Smooth muscle cell of the brain vasculature (primary cell): Measurements from ENCODE around the gene CAPN15.

ENCODE experiments used
- DNase-seq: peaks from one replicate; pipeline ENCODE4 v3.0.0-alpha.2; 2012; ENCODE audit warnings: low read depth, low spot score

Gene CAPN15

DNA sequence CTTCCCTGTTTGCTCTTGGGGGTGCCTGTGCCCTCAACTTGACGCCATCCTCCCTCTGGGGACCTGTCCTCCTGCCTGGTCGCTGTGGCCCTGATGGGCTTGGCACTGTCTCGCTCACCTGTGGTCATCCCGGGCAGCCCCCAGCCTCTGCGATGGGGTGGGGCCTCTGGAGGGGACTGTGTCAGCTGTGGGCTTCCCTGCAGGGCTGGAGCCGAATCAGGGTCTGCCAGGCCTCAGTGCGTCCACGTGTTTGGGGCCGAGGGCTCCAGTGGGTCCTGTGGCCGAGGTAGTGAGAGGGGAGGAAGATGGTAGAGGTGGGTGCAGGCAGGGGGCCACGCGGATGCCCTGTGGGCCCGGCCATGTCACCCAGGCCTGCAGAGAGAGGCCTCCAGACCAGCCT lies 50.3 kb downstream of the CAPN15 start:
- DNase-seq: no peak

DNA sequence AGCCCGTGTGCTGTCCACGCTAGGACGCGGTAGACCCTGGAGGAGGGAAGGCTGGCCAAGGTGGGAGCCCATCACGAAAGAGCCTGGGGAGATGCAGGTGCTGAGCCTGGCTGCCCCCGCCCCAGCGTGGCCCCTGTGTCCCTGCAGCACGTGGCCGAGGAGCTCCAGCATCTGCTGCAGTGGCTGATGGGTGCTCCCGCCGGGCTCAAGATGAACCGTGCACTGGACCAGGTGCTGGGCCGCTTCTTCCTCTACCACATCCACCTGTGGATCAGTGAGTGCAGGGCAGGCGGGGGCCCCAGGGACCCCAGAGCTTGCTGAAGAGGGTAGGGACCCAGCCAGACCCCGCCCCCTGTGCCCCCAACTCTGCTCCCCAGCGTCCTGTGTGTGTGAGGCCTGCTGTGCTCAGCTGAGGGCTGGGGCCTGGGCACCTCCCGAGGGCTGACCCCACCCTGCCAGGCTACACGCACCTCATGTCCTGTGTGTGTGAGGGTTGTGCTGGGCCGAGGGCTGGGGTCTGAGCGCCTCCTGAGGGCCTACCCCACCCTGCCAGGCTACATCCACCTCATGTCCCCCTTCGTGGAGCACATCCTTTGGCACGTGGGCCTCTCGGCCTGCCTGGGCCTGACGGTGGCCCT lies 50.8 kb downstream of the CAPN15 start:
- no peak for DNase-seq

DNA sequence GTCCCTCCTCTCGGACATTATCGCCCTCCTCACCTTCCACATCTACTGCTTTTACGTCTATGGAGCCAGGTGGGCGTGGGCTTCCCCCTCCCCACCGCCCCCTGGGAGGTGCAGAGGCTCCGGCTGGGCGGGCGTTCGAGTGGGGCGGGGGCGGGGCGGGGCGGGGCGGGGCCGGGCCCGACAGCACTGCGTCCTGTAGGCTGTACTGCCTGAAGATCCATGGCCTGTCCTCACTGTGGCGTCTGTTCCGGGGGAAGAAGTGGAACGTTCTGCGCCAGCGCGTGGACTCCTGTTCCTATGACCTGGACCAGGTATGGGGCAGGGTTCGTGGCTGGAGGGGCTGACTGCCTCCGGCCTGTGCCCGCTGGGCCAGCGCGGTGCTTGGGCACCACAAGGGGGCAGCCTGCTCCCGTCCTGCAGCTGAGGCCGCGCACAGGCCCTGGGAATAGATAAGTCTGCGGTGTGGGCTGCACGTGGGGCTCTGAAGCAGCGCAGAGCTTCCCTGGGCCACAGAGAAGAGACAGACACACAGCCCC lies 51.4 kb downstream of the CAPN15 start:
- DNase-seq: no peak

DNA sequence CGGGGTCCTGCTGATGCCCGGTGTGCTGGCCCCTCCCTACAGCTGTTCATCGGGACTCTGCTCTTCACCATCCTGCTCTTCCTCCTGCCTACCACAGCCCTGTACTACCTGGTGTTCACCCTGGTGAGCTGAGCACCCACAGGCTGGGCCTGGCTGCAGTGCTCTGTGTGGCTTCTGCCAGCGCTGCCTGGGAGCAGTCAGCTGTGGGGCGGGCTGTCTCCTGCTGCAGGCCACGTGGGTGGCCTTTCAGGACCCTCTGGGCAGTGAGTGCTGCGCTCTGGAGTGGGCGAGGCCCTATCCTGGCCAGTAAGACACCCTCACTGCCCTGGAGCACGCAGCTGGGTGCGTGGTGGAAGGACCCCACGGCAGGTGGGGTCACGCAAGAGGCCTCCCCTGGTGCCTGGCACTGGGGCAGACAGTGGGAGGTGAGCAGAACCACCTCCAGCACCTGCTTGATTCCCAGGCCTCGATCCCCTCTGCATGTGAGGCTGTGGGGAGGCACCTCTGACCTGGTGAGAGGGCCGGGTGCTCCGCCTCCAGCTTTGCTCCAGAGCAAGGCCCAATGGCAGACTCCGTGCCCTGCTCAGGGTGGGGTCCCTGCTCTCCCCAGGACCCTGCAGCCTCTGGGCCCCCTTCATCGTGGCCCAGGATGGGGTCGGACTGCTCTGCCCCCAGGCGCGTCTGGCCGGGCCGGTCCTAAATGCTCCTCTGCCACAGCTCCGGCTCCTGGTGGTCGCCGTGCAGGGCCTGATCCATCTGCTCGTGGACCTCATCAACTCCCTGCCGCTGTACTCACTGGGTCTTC lies 52.8 kb downstream of the CAPN15 start:
- no peak for DNase-seq

DNA sequence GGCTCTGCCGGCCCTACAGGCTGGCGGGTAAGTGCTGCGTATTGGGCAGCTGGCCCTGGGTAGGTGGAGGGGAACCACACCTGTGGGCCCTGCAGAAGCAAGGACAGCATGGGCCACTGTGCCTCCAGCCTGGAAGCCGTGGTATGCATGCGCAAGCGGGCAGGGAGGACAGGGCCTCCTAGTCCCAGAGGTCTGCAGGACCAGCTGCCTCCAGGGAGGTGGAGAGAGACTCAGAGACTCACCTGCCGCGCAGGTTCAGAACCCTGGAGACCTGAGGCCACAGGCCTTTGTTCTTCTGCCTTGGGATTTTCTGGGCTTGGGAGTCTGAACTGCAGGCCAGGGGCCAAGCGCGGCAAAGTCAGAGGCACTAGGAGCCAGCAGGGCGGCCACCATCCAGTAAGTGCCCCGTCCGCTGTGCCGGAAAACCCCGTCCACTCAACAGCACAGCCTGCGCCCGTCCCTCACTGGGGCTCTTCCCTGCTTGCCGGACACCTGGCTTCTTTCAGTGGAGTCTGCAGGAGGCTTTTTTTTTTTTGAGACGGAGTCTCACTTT lies 53.5 kb downstream of the CAPN15 start:
- DNase-seq: no peak

DNA sequence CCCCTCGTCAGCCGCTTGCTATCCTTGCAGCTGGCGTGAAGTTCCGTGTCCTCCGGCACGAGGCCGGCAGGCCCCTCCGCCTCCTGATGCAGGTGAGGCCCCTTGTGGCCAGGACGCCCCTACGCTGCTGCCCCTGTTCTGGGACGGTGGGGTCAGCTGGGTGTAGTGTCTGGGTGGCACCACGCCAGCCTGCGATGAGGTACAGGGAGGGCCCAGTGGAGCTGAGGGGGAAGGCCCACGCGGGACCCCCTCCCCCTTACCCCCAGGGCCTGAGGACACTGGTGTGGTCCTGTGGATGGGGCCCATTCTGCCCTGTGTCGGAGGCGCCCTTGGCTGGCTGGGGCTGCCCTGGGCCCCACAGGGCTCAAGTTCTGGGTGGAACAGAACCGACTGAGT lies 54.7 kb downstream of the CAPN15 start:
- no peak for DNase-seq

DNA sequence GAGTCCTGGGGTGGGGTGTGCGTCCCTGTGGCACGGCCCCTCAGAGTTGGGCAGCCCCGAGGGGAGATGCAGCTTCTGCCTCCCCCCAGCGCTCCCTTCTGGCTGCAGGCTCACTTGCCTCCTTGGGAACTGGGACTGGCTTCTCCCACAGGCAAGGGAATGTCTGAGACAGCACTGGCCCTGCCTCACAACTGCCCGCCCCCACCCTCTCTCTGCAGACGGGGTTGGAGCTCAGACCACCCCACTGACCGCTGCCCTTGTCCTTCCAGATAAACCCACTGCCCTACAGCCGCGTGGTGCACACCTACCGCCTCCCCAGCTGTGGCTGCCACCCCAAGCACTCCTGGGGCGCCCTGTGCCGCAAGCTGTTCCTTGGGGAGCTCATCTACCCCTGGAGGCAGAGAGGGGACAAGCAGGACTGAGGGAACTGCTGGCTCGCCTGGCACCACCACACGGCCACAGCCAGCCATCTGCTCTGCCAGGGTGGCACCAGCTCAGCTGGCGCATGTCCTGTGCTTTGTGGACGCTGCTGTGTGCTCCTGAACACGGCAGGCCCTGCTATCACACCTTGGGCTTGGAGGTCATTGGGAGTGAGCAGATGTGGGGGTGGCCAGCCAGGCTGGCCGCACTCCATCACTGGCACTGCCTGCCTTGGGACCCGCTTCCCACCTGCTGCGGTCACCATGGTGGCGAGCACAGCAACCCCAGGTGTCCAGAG lies 55.3 kb downstream of the CAPN15 start:
- DNase-seq: no peak

DNA sequence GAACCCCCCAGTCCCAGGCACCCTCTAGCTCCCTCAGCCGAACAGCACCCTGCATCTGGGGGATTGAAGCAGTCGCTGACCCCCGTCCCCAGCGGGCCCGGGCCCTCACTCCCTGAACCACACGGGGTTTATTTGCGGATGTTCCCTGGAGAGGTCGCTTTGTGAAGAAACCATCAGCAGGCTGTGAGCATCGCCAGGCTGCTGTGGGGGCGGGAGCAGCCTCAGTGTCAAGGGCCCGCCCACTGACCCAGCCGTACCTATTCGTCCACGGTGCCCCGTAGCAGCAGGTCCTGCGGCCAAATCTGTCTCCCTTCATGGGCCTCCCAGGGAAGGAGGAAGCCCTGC lies 55.9 kb downstream of the CAPN15 start:
- DNase-seq: no peak

DNA sequence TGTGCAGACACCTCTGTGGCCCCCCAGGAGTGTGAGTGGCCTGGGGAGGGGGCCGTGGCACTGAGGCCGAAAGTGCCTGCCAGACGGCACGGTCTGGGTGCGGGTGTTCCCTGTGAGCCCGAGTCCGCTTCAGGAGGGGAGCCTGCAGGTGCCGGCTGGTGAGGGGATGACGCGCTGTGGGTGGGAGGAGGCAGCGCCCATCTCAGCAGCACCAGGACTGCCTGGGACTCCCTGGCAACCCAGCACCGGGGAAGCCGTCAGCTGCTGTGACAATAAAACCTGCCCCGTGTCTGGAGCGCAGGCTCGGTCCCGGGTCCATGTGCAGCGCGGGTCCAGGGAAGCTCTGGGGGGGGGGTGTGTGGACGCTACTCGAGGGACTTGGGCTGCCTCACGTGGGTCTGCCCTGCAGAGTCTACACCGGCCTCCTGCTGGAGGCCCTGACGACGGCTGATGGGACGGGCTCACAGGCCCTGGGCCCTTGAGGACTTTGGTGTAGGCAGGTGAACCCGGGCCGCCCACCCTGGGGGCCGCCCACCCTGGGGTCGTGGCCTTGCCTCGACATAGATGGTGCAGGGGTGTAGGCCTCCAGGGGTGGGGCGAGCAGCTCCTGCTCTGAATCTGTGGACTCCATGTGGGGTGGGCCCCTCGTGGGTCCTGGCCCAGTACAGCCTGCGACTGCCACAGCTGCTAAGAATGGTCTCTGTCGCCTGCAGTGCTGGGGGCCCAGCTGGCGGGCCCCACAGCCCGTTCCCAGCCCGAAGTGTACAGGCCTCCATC lies 56.5 kb downstream of the CAPN15 start:
- DNase-seq: no peak

DNA sequence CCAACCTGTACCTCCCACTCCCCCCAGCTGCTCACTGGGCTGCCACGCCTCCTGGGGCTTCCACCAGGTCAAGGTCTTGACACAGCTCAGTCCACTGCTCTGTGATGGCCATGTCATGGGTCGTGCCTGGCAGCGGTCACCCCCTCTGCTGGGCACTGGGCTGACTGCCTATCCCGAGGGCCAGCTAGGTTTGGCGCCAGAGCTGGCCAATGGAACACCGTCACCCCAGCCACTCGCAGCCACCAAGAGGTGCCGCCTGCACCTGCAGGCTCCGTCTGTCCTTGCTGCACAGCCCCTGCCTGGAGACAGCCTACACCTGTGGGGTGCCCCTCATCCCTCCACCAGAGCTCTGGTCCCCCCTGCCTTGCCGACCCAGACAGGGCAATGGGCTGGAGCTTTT lies 57.8 kb downstream of the CAPN15 start:
- no peak for DNase-seq

DNA sequence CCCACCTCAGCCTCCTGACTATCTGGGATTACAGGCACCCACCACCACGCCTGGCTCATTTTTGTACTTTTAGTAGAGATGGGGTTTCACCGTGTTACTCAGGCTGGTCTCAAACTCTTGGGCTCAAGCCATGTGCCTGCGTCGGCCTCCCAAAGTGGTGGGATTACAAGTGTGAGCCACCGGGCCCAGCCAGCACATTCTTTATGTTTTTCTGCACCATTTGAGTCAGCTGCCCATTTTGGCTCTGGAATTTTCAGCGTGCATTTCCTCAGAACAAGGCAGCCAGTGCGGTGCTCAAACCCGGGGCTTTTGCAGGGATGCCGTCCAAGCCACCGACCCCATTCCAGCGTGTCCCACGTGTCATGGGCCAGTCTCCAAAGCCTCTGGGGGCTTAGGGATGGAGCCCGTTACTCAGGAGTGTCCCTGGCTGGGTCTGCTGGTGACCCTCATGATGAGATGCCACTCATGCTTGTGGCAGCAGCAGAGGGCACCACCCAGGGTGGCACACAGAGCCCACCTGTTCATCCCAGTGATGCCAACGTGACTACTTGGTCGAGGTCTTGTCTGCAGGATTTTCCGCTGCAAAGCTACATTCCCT lies 58.6 kb downstream of the CAPN15 start:
- DNase-seq: no peak

DNA sequence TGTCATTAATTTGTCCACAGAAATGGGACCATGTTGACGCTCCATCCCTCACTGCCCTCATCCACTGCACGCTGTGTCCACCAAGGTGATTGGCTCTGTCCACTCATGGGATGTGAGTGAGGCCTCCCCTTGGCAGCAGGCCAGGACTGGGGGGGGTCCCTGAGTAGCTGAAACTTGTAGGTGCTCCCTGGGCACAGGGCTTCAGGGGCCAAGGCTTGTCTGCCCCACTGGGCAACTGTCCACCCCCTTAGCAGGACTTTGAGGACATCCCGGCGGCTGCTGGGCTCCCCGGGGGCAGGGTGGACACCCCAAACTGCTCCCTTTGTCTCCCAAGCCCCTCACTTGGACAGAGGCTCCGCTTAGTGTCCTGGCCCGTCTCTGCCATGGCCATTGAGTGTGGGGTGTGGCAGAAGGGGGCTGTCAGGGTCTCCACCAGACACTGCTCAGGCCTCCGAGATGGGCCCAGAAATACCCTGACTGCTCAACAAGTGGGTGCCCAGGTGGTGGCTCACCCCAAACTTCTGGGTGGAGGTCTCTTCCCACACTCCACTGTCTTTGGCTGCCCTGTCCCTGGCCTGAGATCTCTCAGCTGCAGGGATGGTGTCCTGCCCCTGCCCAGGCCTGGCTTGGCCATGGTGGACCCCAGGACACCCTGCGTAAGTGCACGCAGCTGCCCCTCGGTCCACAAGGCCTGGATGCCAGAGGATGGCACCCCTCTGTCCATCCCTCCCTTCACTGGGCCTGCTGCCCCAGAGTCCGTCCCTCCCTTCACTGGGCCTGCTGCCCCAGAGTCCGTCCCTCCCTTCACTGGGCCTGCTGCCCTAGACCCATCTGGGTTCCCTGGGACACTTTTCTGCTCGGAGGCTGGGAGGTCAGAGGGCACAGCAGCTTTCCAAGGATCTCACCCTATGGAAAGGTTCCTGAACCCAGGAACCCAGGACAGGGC lies 59.4 kb downstream of the CAPN15 start:
- DNase-seq: no peak

DNA sequence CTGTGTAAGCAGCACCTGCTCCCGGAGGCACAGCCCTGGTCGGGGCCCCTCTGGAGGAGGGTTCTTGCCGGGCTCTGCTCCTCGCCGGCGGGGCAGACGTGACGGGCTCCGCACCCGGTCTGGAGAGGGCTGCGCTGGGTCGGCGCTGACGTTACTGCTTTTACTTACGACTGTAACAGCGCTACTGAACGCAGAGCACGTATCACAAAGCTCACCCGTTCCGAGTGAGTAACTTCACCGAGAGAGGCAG lies 61.1 kb downstream of the CAPN15 start:
- no peak for DNase-seq

DNA sequence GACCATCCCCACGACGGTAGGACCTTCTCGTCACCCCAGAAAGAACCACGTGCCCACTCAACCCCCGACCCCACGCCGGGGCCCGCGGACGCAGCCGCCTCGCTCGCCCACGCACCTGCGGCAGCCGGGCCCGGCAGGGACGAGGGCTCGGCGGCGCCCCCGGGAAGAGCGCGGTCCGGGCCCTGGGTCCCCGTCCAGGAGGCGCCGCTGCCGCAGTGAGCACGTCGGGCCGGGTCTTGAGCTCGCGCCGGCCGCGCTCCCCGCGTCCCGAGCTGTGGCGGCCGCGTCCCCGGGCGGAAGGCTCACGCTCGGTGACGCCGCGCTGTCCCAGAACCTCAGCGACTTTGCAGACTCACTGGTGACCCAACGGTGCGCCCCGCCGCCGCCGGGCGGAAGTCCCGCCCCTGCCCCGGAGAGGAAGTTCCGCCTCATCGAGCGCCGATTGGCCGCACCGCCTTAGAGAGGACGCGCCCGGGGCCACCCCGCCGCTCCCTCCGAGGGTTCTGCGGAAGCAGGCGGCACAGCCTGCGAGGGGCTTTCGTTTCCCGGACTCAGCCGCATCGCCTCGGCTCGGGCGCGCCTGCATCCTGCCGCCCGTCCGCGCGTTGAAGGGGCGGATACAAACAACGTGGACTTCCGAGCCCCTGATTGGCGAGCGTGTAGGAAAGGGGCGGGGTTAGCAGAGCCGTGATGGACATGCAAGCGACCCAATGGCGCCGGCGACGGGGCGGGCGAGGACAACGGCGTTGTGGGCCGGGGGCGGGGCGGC lies 61.6 kb downstream of the CAPN15 start:
- DNase-seq: peak; percentile 93

DNA sequence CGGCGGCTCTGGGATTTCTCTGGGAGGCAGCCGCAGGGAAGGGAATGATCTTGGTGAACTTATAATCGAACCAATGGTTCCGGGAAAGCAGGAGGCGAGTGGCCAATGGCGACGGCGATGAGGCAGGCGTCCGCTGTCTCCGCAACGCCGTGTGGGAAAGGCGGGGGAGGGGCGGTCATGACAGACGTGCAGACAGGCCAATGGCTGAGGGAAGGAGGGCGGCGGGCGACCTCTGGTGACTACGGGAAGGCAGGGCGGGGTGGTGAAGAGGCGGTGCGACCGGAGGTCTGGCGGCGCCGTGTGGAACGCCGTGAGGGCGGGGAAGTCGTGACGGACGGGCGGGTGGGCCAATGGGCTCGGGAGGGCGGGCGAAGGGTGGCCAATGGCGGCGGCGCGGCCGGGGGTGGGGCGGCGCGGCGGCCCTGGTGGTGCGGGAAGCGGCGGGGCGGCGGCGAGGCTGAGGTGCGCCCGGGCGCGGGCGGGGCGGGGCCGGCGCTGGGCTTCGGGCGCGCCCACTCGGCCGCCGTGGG lies 62.2 kb downstream of the CAPN15 start, which contains the start of gene RAB40C:
Gene RAB40C (plus strand): TSS at position 409 of the 530 bp plus-strand sequence. CDS start 226 bp downstream, outside the sequence.
- peak; percentile 96 for DNase-seq

DNA sequence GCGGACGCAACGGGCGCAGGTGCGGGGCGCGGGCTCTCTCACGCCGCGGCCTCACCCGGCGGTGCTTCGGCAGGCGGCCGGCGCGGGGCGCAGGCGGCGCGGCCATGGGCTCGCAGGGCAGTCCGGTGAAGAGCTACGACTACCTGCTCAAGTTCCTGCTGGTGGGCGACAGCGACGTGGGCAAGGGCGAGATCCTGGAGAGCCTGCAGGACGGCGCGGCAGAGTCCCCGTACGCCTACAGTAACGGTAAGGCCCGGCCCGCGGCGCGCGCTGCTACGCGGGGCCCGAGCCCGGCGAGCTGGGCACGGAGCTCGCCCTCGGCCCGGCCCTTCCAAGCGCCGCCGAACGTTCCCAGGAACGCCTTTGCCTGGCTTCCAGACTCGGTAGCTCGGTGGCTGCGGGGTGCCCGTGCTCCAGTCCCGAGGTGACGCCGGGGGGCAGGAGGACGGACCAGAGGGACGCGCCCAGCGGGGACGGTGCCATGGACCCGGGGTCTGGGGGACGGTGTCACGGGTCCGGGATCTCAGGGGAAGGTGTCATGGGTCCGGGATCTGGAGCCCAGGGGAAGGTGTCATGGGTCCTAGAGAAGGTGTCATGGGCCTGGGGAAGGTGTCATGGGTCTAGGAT lies 62.8 kb downstream of the CAPN15 start:
- DNase-seq: no peak

DNA sequence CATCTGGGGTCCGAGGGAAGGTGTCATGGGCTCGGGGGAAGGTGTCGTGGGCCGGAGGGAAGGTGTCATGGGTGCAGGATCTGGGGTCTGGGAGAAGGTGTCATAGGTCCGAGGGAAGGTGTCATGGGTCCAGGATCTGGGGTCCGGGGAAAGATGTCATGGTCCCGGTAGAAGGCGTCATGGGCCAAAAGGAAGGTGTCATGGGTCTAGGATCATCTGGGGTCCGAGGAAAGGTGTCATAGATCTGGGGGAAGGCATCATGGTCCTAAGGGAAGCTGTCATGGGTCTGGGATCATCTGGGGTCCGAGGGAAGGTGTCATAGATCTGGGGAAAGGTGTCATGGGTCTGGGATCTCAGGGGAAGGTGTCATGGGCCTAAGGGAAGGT lies 63.3 kb downstream of the CAPN15 start:
- DNase-seq: no peak

DNA sequence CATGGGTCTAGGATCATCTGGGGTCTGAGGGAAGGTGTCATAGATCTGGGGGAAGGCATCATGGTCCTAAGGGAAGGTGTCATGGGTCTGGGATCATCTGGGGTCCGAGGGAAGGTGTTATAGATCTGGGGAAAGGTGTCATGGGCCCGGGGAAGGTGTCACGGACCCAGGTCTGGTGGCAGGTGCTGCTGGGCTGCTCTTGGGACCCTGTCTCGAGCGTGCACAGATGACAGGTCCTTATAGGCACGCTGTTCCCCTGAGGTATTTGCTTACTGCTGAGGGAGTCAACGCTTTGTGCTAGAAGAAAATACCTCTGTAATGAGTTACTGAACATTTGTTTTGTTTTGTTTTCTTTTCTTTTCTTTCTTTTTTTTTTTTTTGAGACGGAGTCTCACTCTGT lies 63.7 kb downstream of the CAPN15 start:
- DNase-seq: no peak
